GM18951 (cell line): ENCODE results near the gene C1orf159.
"Not testable (repeated sequence)": the region's sequence is repeated elsewhere in the genome, so short reads cannot be mapped to it uniquely, and the experiment has no call there.

Source experiments
- POLR2A ChIP-seq: IDR thresholded peaks from 4 replicates; pipeline ENCODE4 v1.6.1; 2011; ENCODE audit warnings: mild to moderate bottlenecking; ENCODE audit not compliant: insufficient read length, insufficient read depth; ENCODE audit errors: extremely low read depth
- in situ Hi-C: fragments of 300-500 bp; cut with MboI; formaldehyde crosslinking; loops from one replicate; pipeline ENCODE4 v1.12.0; 2022; ENCODE audit warnings: low sequenced_read_pairs, mixed read lengths, inconsistent platforms; ENCODE audit not compliant: unreplicated experiment

The C1orf159 gene

DNA sequence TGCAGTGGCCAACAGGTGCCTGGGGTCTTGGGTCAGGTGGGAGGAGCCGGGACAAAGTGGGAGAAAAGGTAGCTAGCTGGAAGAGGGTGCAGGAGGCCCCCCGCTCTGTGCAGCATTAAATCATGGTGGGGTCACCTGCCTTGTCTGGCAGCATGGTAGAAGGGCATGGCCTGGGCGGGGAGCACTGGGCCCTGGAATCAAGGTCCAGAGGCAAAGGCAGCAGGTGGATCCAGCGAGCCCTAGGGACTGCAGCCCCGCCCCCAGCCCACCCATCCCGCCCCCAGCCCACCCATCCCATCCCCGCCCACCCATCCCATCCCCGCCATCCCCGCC, 41.1 kb upstream of the C1orf159 start:
- in situ Hi-C loops = no loop called here
- TF ChIP-seq POLR2A = no peak

GRCh38 chr1:1156140-1157032, 40.5 kb upstream of the C1orf159 start:
- in situ Hi-C loops = no loop called here
- TF ChIP-seq POLR2A = no peak

GRCh38 chr1:1155258-1155657, 39.4 kb upstream of the C1orf159 start:
- TF ChIP-seq POLR2A = no peak
- in situ Hi-C loops = no loop called here

- no peak for TF ChIP-seq POLR2A
- in situ Hi-C loops = no loop called here
Observed at GRCh38 chr1:1153874-1154273, 38.0 kb upstream of the C1orf159 start.

GRCh38 chr1:1153215-1153614, 37.3 kb upstream of the C1orf159 start:
- in situ Hi-C loops = not testable (repeated sequence)

DNA sequence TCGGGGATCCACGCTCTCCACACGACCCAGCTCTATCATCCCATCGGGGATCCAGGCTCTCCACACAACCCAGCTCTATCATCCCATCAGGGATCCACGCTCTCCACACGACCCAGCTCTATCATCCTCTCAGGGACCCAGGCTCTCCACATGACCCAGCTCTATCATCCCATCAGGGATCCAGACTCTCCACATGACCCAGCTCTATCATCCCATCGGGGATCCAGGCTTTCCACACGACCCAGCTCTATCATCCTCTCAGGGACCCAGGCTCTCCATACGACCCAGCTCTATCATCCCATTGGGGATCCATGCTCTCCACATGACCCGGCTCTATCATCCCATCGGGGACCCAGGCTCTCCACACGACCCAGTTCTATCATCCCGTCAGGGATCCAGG, 36.5 kb upstream of the C1orf159 start:
- in situ Hi-C loops = not testable (repeated sequence)

- in situ Hi-C loops = no loop called here
- TF ChIP-seq POLR2A = no peak
Observed at GRCh38 chr1:1151306-1151705, 35.4 kb upstream of the C1orf159 start.

- in situ Hi-C loops = no loop called here
- TF ChIP-seq POLR2A = no peak
Observed at GRCh38 chr1:1150100-1150499, 34.2 kb upstream of the C1orf159 start.

DNA sequence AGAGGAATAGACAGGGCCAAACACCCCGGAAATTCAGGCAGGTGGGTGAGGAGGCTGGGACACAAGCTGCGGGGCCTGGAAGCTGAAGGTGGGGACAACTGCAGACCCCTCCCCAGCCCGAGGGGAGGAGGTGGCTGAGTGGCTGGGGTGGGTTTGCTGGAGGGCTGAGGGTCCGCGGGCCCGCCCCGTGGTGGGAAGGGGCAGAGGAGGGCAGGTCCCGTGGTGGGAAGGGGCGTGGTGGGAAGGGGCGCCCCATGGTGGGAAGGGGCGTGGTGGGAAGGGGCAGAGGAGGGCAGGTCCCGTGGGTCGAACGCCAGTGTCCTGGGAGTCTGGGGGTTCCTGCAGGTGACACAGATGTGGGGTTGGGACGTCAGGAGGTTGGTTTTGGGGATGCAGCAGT, 33.5 kb upstream of the C1orf159 start:
- in situ Hi-C loops = no loop called here

DNA sequence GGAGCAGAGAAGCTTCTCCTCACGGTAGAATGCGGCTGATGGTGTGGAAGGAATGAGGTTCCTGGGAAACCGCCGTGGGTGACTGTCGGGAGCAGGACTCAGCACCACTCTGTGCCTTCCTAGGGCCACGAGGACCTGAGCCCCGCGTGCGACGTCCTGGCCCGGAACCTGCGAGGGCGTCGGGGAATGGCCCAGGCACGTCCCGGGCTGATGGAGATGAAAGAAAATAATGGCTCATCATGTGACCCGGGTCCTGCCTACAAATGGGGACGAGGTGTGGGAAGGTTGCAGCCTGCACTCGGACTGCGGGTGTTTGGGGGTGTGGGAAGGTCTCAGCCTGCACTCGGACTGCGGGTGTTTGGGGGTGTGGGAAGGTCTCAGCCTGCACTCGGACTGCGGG, 32.7 kb upstream of the C1orf159 start:
- in situ Hi-C loops = no loop called here
- no peak for TF ChIP-seq POLR2A

More for the DNA sequence above, 33.5 kb upstream of the C1orf159 start:
- TF ChIP-seq POLR2A = no peak

DNA sequence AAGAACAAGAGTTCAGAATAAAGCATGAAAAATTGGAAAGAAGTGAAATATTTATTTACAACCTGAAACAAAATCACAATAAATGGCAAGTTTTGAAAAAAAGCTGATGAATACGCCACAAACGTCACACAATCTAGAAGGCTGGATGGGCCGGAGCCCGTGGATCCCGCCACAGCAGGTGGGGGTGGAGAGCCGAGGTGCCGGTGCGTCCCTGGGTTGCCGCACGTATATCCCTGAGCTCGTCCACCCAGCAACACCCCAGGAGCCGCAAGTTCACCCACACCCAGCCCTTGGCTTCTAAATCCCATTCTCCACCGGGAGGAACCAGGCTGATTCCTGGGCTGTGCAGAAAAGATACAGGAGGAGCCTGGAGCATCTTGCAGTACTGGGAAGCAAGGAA, 32.2 kb upstream of the C1orf159 start:
- no peak for TF ChIP-seq POLR2A
- in situ Hi-C loops = no loop called here

- TF ChIP-seq POLR2A = no peak
- in situ Hi-C loops = no loop called here
Observed at GRCh38 chr1:1146596-1146995, 30.7 kb upstream of the C1orf159 start.

- in situ Hi-C loops = no loop called here
- TF ChIP-seq POLR2A = no peak
Observed at GRCh38 chr1:1146026-1146425, 30.1 kb upstream of the C1orf159 start.

DNA sequence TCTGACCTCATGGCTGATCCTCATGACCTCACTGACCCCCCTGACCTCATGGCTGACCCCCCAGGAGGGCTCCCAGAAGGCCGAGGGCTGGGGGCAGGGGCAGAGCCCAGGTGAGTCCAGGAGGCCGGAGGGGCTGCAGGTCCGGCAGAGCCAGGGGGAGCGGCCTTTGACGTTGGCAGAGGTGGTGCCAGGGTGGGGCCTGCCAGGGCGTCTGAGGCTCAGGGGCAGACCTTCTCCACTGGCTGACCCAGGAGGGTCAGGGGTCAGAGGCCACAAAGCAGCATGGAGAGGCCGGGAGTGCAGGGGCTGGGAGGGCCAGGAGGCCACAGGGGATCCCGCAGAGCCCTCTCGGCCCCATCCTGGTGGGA, 29.6 kb upstream of the C1orf159 start:
- in situ Hi-C loops = no loop called here
- no peak for TF ChIP-seq POLR2A

GRCh38 chr1:1144843-1145546, 29.1 kb upstream of the C1orf159 start:
- in situ Hi-C loops = no loop called here
- TF ChIP-seq POLR2A = no peak
